Right lobe of liver (tissue), 6 donors: ENCODE measurements around the gene CEP295NL. TPM values are rescaled to one million over a fixed set of nuclear protein-coding genes. Genes with fewer than 3 reads are reported as not detected.

Source experiments
- ATAC-seq, 4 donors: fragments of 200-7000 bp; cut with Tn5 transposase; one replicate each; pipeline ENCODE4 v1.9.1; 2020; ENCODE audit warnings: mild to moderate bottlenecking in 4 of 4, moderate library complexity in 4 of 4
- DNase-seq, 3 donors: peaks; one replicate each; pipeline ENCODE4 v3.0.0-alpha.2; 2020
- H3K27ac ChIP-seq, 3 donors: fragments of 200-600 bp; one replicate each; pipeline ENCODE4 v1.8.0; 2022
- H3K27me3 ChIP-seq, 2 donors: fragments of 200-600 bp; one replicate each; pipeline ENCODE4 v1.8.0; 2022
- H3K36me3 ChIP-seq, 4 donors: fragments of 200-600 bp; sonication (generic) in 1 of 4; one replicate each; pipeline versions ENCODE4 v1.5.1 to v1.8.0; 2017 to 2022; ENCODE audit warnings: control low read depth in 1 of 4
- H3K4me1 ChIP-seq, 4 donors: fragments of 200-600 bp; sonication (generic) in 1 of 4; one replicate each; pipeline versions ENCODE4 v1.5.1 to v1.8.0; 2017 to 2022; ENCODE audit warnings: control low read depth in 1 of 4
- H3K4me3 ChIP-seq, 3 donors: fragments of 200-600 bp; one replicate each; pipeline ENCODE4 v1.8.0; 2022
- H3K9me3 ChIP-seq, 4 donors: fragments of 200-600 bp; sonication (generic) in 1 of 4; one replicate each; pipeline versions ENCODE4 v1.5.1 to v1.8.0; 2017 to 2022; ENCODE audit warnings: control low read depth in 1 of 4
- POLR2A ChIP-seq: fragments of 450-650 bp; IDR thresholded peaks from one replicate; pipeline ENCODE4 v1.6.1; 2017; ENCODE audit warnings: antibody characterized with exemption, mild to moderate bottlenecking
- WGBS: methylation state at CpG from one replicate; pipeline ENCODE4 v1.1.6; 2018; ENCODE audit warnings: low coverage, low lambda C conversion rate; ENCODE audit not compliant: insufficient coverage; ENCODE audit errors: missing lambda C conversion rate; 5-methylcytosine and 5-hydroxymethylcytosine counted together
- intact Hi-C, 2 donors: fragments of 100-400 bp; cut with DNase I; formaldehyde crosslinking; loops; one replicate each; pipeline versions ENCODE4 v1.11.2 to v1.14.1; 2022
- long read RNA-seq: library from polyadenylated mRNA; unstranded; transcript quantifications from one replicate; pipeline ENCODE4 v2.0.0, GENCODE V29; 2019
- total RNA-seq, 6 experiments: library from RNA; depleted of rRNA in 2 of 6; stranded (reverse); fragments of >200 nt in 2 of 6; fragmentation: NEBNext Ultra II Directional in 3 of 6; extraction: Animal tissue kit (Norgen Biotek cat#: 25700) in 3 of 6; gene quantifications; one replicate each; pipeline versions ENCODE4 v1.1.0 to v1.2.4, GENCODE V29; 2016 to 2023
- TF ChIP-seq, protein P1 (sequence below), 4 donors: fragments of 200-600 bp in 3 of 4; fragments of 450-650 bp in 1 of 4; IDR thresholded peaks; one replicate each; pipeline versions ENCODE4 v1.5.1 to v1.8.0; 2016 to 2022; ENCODE audit warnings: antibody characterized with exemption in 4 of 4, mild to moderate bottlenecking in 2 of 4
- donor health status: DM: no; HTN: yes; CAD: no.
- donor health status: DM: no; HTN: no; CAD: no.
- donor health status: DM: no; HTN: no; CAD: no.
- donor health status: DM: no; HTN: yes; CAD: no.
- donor health status: DM: no; HTN: yes; CAD: no.

CEP295NL gene
- 1 to 10 TPM in 1 of 6 experiments, under 1 TPM in 5; 0.19 to 1.0 (median 0.53) TPM for total RNA-seq
- long read RNA-seq, result 0 reads

GRCh38 chr17:78903101-78903779 is at the start of gene CEP295NL:
Gene CEP295NL (minus strand): TSS chr17:78903201. CDS start chr17:78901828, 1,373 bp downstream.
- DNase-seq (no peak), ATAC-seq (peak in 2 of 4 donors; percentile 17 to 45)
- intact Hi-C loops, result no loop called here
- Histone ChIP-seq H3K27me3 (no peaks in the 10 kb centered on the region), H3K4me1 (no peaks in the 10 kb centered on the region), H3K27ac (no peak within 1 kb of the TSS), H3K9me3 (no peaks in the 10 kb centered on the region), H3K36me3 (no peaks in the 10 kb centered on the region), H3K4me3 (no peak within 1 kb of the TSS)
- TF ChIP-seq POLR2A, result no peak
- TF ChIP-seq, protein P1, sequence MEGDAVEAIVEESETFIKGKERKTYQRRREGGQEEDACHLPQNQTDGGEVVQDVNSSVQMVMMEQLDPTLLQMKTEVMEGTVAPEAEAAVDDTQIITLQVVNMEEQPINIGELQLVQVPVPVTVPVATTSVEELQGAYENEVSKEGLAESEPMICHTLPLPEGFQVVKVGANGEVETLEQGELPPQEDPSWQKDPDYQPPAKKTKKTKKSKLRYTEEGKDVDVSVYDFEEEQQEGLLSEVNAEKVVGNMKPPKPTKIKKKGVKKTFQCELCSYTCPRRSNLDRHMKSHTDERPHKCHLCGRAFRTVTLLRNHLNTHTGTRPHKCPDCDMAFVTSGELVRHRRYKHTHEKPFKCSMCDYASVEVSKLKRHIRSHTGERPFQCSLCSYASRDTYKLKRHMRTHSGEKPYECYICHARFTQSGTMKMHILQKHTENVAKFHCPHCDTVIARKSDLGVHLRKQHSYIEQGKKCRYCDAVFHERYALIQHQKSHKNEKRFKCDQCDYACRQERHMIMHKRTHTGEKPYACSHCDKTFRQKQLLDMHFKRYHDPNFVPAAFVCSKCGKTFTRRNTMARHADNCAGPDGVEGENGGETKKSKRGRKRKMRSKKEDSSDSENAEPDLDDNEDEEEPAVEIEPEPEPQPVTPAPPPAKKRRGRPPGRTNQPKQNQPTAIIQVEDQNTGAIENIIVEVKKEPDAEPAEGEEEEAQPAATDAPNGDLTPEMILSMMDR (IDR thresholded peaks at IDR 0.05), result no peak
- WGBS, result 42% methylated on average over 7 of the region's 17 CpGs

DNA sequence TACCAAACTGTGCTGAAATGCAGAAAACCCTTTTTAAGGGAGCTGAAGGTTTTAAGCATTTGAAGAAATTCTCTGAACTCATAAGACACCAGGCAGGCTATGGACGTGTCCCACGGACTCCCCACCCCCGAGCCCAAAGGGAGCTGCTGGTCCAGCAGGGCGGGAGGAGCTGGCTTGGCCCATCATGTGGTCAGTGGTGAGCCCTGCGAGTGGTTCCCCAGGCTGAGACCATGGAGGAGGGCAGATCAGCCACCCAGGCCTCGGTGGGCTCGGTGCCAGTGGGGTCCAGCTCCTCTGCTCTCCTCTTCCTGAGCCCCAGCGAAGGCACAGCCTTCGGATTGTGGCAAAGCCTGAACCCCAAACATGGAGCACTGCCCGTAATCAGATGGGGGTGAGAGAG is 49.7 kb upstream of the CEP295NL start:
- Histone ChIP-seq H3K36me3 (no peaks in the 10 kb centered on the region), H3K9me3 (no peaks in the 10 kb centered on the region), H3K27me3 (no peaks in the 10 kb centered on the region), H3K4me1 (no peaks in the 10 kb centered on the region), H3K27ac (no peak overlapping the region), H3K4me3 (no peak overlapping the region)
- TF ChIP-seq POLR2A, result no peak
- TF ChIP-seq, protein P1 (IDR thresholded peaks at IDR 0.05), result no peak
- DNase-seq (peak in 1 of 3 donors; percentile 44), ATAC-seq (no peak)
- 60% methylated on average over 1 of the region's 10 CpGs for WGBS
- intact Hi-C loops, result no loop called here

DNA sequence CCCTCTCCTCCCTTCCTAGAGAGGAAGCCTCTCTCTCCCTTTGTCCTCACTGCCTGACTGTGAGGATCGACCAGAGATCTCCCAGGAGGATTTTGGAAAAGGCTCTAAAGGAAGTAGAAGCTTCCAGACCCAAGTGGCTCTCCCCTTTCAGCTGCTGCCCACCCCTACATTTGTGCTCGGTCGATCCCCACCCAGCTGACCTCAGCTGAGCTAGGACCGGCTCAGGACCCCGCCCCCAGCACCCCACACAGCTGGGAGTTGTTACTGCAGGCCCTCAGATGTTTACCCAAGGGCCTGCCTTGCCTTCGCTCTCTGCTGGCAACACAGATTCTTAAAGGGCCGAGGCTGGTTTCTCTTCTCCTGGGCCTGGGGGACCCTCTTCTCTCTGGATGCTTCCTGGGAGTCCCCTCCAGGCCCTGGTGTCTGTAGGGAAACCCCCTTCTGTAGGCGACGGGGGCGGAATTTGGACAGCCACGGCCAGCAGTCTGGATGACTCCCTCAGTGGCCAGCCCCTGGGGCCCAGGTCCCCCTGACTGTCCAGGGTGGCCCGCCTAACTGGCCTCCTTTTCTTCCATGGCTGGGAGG is 49.1 kb upstream of the CEP295NL start:
- intact Hi-C loops, result no loop called here
- DNase-seq, result no peak
- WGBS, result 16% methylated on average over 5 of the region's 12 CpGs

GRCh38 chr17:78950870-78951269 is 47.9 kb upstream of the CEP295NL start:
- WGBS, result 67% methylated on average over 1 of the region's 2 CpGs
- no peaks in the 10 kb centered on the region for H3K9me3 ChIP-seq
- intact Hi-C loops, result no loop called here
- TF ChIP-seq POLR2A, result no peak
- TF ChIP-seq, protein P1 (IDR thresholded peaks at IDR 0.05), result no peak
- no peak for DNase-seq
- no peaks in the 10 kb centered on the region for H3K27me3 ChIP-seq
- H3K4me1 ChIP-seq, result no peaks in the 10 kb centered on the region
- no peaks in the 10 kb centered on the region for H3K36me3 ChIP-seq
- H3K27ac ChIP-seq, result no peak overlapping the region
- H3K4me3 ChIP-seq, result no peak overlapping the region
- ATAC-seq, result no peak

More for the DNA sequence above, 49.1 kb upstream of the CEP295NL start:
- H3K27ac ChIP-seq, result no peak overlapping the region
- TF ChIP-seq, protein P1 (IDR thresholded peaks at IDR 0.05), result no peak
- TF ChIP-seq POLR2A, result no peak
- no peaks in the 10 kb centered on the region for H3K4me1 ChIP-seq
- H3K9me3 ChIP-seq, result no peaks in the 10 kb centered on the region
- H3K27me3 ChIP-seq, result no peaks in the 10 kb centered on the region
- no peak overlapping the region for H3K4me3 ChIP-seq
- no peaks in the 10 kb centered on the region for H3K36me3 ChIP-seq
- ATAC-seq, result no peak
